HEK293 (cell line): ENCODE results near the gene NPDC1.

Source experiments
- GFI1B ChIP-seq: fragments of 450-650 bp; formaldehyde crosslinking; IDR thresholded peaks from 2 replicates; pipeline ENCODE4 v1.5.1; 2016; ENCODE audit warnings: missing biosample characterization, missing genetic modification characterization
- GLIS1 ChIP-seq: fragments of 450-650 bp; formaldehyde crosslinking; IDR thresholded peaks from 2 replicates; pipeline ENCODE4 v1.5.1; 2016; ENCODE audit warnings: missing biosample characterization, missing genetic modification characterization
- OSR2 ChIP-seq: fragments of 450-650 bp; formaldehyde crosslinking; IDR thresholded peaks from 2 replicates; pipeline ENCODE4 v1.5.1; 2016; ENCODE audit warnings: missing biosample characterization, missing genetic modification characterization
- SCRT2 ChIP-seq: fragments of 450-650 bp; formaldehyde crosslinking; IDR thresholded peaks from 2 replicates; pipeline ENCODE4 v1.5.1; 2016; ENCODE audit warnings: missing biosample characterization, missing genetic modification characterization
- ZBTB1 ChIP-seq: fragments of 450-650 bp; formaldehyde crosslinking; IDR thresholded peaks from 2 replicates; pipeline ENCODE4 v1.5.1; 2016; ENCODE audit warnings: missing biosample characterization, missing genetic modification characterization
- ZFP69B ChIP-seq: fragments of 450-650 bp; formaldehyde crosslinking; IDR thresholded peaks from 2 replicates; pipeline ENCODE4 v1.5.1; 2016; ENCODE audit warnings: missing biosample characterization, missing genetic modification characterization
- ZNF112 ChIP-seq: fragments of 450-650 bp; formaldehyde crosslinking; IDR thresholded peaks from 2 replicates; pipeline ENCODE4 v1.5.0; 2017; ENCODE audit warnings: missing biosample characterization, missing genetic modification characterization
- ZNF138 ChIP-seq: fragments of 450-650 bp; formaldehyde crosslinking; IDR thresholded peaks from 2 replicates; pipeline ENCODE4 v1.5.1; 2016; ENCODE audit warnings: missing biosample characterization, missing genetic modification characterization, borderline replicate concordance
- ZNF175 ChIP-seq: fragments of 450-650 bp; formaldehyde crosslinking; IDR thresholded peaks from 2 replicates; pipeline ENCODE4 v1.5.1; 2016; ENCODE audit warnings: missing biosample characterization, missing genetic modification characterization
- ZNF202 ChIP-seq: fragments of 450-650 bp; formaldehyde crosslinking; IDR thresholded peaks from 2 replicates; pipeline ENCODE4 v1.5.1; 2016; ENCODE audit warnings: missing biosample characterization, missing genetic modification characterization, borderline replicate concordance
- ZNF221 ChIP-seq: fragments of 450-650 bp; formaldehyde crosslinking; IDR thresholded peaks from 2 replicates; pipeline ENCODE4 v1.5.1; 2017; ENCODE audit warnings: missing biosample characterization, missing genetic modification characterization, borderline replicate concordance
- ZNF239 ChIP-seq: fragments of 450-650 bp; formaldehyde crosslinking; IDR thresholded peaks from 2 replicates; pipeline ENCODE4 v1.5.1; 2016; ENCODE audit warnings: missing biosample characterization, missing genetic modification characterization
- ZNF274 ChIP-seq, 2 experiments: fragments of 200-500 bp in 1 of 2; fragments of 450-650 bp in 1 of 2; sonication (Bioruptor generic) in 1 of 2; formaldehyde crosslinking in 1 of 2; IDR thresholded peaks; 2 replicates each; pipeline versions ENCODE4 v1.5.1 to v1.6.1; 2014 to 2016; ENCODE audit warnings: borderline replicate concordance in 1 of 2, inconsistent platforms in 1 of 2, low read length in 1 of 2, missing biosample characterization in 1 of 2, missing genetic modification characterization in 1 of 2
- ZNF324 ChIP-seq: fragments of 450-650 bp; formaldehyde crosslinking; IDR thresholded peaks from 2 replicates; pipeline ENCODE4 v1.5.1; 2016; ENCODE audit warnings: missing biosample characterization, missing genetic modification characterization
- ZNF335 ChIP-seq: fragments of 450-650 bp; formaldehyde crosslinking; conservative IDR thresholded peaks from 2 replicates; pipeline ENCODE4 v1.5.1; 2016; ENCODE audit warnings: missing biosample characterization, missing genetic modification characterization
- ZNF394 ChIP-seq: fragments of 450-650 bp; formaldehyde crosslinking; IDR thresholded peaks from 2 replicates; pipeline ENCODE4 v1.5.1; 2016; ENCODE audit warnings: missing biosample characterization, missing genetic modification characterization, mild to moderate bottlenecking, moderate library complexity, borderline replicate concordance
- ZNF48 ChIP-seq: fragments of 450-650 bp; formaldehyde crosslinking; IDR thresholded peaks from 2 replicates; pipeline ENCODE4 v1.5.1; 2016; ENCODE audit warnings: missing biosample characterization, missing genetic modification characterization
- ZNF501 ChIP-seq: fragments of 450-650 bp; formaldehyde crosslinking; IDR thresholded peaks from 2 replicates; pipeline ENCODE4 v1.5.1; 2016; ENCODE audit warnings: missing biosample characterization, missing genetic modification characterization
- ZNF529 ChIP-seq: fragments of 450-650 bp; formaldehyde crosslinking; IDR thresholded peaks from 2 replicates; pipeline ENCODE4 v1.5.1; 2017; ENCODE audit warnings: missing genetic modification characterization, missing biosample characterization; ENCODE audit not compliant: insufficient replicate concordance
- ZNF549 ChIP-seq: fragments of 450-650 bp; IDR thresholded peaks from 2 replicates; pipeline ENCODE4 v1.5.1; 2018; ENCODE audit warnings: missing biosample characterization, missing genetic modification characterization, mild to moderate bottlenecking, inconsistent platforms, moderate library complexity
- ZNF561 ChIP-seq: fragments of 450-650 bp; IDR thresholded peaks from 2 replicates; pipeline ENCODE4 v1.5.1; 2018; ENCODE audit warnings: missing biosample characterization, missing genetic modification characterization, borderline replicate concordance
- ZNF596 ChIP-seq: fragments of 450-650 bp; IDR thresholded peaks from 2 replicates; pipeline ENCODE4 v1.5.0; 2018; ENCODE audit warnings: missing biosample characterization, mild to moderate bottlenecking, missing genetic modification characterization, moderate library complexity
- ZNF600 ChIP-seq: fragments of 450-650 bp; formaldehyde crosslinking; IDR thresholded peaks from 2 replicates; pipeline ENCODE4 v1.5.1; 2016; ENCODE audit warnings: missing biosample characterization, missing genetic modification characterization
- ZNF792 ChIP-seq: fragments of 450-650 bp; formaldehyde crosslinking; IDR thresholded peaks from 2 replicates; pipeline ENCODE4 v1.5.1; 2016; ENCODE audit warnings: missing biosample characterization, missing genetic modification characterization
- ZSCAN30 ChIP-seq: fragments of 450-650 bp; IDR thresholded peaks from 2 replicates; pipeline ENCODE4 v1.5.1; 2018; ENCODE audit warnings: missing biosample characterization, mild to moderate bottlenecking, missing genetic modification characterization, moderate library complexity
- TF ChIP-seq, protein P1 (sequence below): fragments of 450-650 bp; formaldehyde crosslinking; IDR thresholded peaks from 2 replicates; pipeline ENCODE4 v1.5.1; 2016; ENCODE audit warnings: missing biosample characterization, missing genetic modification characterization
- TF ChIP-seq, protein P2 (sequence below): fragments of 450-650 bp; formaldehyde crosslinking; IDR thresholded peaks from 2 replicates; pipeline ENCODE4 v1.5.1; 2016; ENCODE audit warnings: missing biosample characterization, missing genetic modification characterization
- TF ChIP-seq, protein P3 (sequence below): fragments of 450-650 bp; formaldehyde crosslinking; conservative IDR thresholded peaks from 2 replicates; pipeline ENCODE4 v1.5.1; 2016; ENCODE audit warnings: low read depth, missing biosample characterization, missing genetic modification characterization
- TF ChIP-seq, protein P4 (sequence below): fragments of 450-650 bp; formaldehyde crosslinking; IDR thresholded peaks from 2 replicates; pipeline ENCODE4 v1.5.1; 2017; ENCODE audit warnings: missing biosample characterization, missing genetic modification characterization
- TF ChIP-seq, protein P5 (sequence below): fragments of 450-650 bp; IDR thresholded peaks from 2 replicates; pipeline ENCODE4 v1.5.1; 2018; ENCODE audit warnings: missing biosample characterization, missing genetic modification characterization

NPDC1 gene

DNA sequence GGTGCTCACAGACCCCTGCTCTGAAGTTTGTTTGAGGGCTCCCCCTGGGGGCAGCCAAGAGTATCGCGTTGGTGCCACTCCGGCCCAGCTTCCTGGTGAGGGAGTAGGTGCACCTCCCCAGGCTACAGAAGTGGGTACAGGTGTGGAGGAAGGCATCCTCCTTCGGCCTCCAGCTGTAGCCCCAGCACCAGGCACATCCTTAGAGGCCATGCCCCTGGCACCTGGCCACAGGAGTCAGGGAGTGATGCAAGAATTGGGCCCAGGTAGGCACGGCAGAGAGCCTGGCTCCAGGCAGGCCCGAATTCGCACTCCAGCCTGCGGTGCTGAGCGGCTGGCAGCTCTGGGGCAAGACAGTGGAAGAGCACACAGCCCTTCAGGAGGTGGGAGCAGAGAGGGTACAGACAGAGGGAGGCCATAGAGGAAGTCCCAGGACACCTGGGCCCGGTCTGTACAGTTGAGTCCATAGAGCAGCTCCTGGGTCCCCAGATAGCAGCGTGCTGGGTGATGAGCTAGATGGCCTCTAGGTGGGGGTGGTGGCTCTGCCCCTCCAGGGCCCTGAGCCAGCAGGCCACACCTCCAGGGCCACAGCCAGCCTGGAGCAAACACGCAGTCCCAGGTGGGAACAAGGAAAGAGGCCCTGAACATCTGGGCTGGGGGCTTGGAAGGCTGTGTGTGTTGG, 22.0 kb upstream of the NPDC1 start (continued):
- TF ChIP-seq ZNF274 (IDR thresholded peaks at IDR 0.05; ENCODE audit: low read length), result no peak
- TF ChIP-seq ZNF274 (tag by site-specific recombination; IDR thresholded peaks at IDR 0.05; ENCODE audit: borderline replicate concordance), result no peak
- TF ChIP-seq, protein P1, sequence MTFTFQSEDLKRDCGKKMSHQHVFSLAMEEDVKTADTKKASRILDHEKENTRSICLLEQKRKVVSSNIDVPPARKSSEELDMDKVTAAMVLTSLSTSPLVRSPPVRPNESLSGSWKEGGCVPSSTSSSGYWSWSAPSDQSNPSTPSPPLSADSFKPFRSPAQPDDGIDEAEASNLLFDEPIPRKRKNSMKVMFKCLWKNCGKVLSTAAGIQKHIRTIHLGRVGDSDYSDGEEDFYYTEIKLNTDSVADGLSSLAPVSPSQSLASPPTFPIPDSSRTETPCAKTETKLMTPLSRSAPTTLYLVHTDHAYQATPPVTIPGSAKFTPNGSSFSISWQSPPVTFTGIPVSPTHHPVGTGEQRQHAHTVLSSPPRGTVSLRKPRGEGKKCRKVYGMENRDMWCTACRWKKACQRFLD (tag by site-specific recombination), result no peak
- peak; percentile 72 for TF ChIP-seq ZNF600
- no peak for TF ChIP-seq ZSCAN30 (tag by site-specific recombination)
- TF ChIP-seq ZFP69B (tag by site-specific recombination), result no peak; the same call in none of the 2 replicates
- no peak for TF ChIP-seq ZNF112 (tag by site-specific recombination)
- TF ChIP-seq, protein P2, sequence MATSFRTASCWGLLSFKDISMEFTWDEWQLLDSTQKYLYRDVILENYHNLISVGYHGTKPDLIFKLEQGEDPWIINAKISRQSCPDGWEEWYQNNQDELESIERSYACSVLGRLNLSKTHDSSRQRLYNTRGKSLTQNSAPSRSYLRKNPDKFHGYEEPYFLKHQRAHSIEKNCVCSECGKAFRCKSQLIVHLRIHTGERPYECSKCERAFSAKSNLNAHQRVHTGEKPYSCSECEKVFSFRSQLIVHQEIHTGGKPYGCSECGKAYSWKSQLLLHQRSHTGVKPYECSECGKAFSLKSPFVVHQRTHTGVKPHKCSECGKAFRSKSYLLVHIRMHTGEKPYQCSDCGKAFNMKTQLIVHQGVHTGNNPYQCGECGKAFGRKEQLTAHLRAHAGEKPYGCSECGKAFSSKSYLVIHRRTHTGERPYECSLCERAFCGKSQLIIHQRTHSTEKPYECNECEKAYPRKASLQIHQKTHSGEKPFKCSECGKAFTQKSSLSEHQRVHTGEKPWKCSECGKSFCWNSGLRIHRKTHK (tag by site-specific recombination), result no peak
- no peak for TF ChIP-seq ZNF221 (tag by site-specific recombination)
- no peak for TF ChIP-seq ZNF561 (tag by site-specific recombination)
- TF ChIP-seq GFI1B, result no peak
- no peak for TF ChIP-seq OSR2 (tag by site-specific recombination)
- TF ChIP-seq ZNF792 (tag by site-specific recombination), result no peak
- TF ChIP-seq ZNF239, result no peak
- TF ChIP-seq ZNF324, result 0 out of 2 replicates have a peak, but pooled peaks have one; percentile 32
- TF ChIP-seq GLIS1, result no peak
- no peak for TF ChIP-seq SCRT2 (tag by site-specific recombination)
- TF ChIP-seq ZNF335, result peak; percentile 42; the same call in 1 of the 2 replicates
- TF ChIP-seq ZNF596 (tag by site-specific recombination), result no peak
- no peak for TF ChIP-seq ZNF202 (tag by site-specific recombination)
- TF ChIP-seq, protein P3, sequence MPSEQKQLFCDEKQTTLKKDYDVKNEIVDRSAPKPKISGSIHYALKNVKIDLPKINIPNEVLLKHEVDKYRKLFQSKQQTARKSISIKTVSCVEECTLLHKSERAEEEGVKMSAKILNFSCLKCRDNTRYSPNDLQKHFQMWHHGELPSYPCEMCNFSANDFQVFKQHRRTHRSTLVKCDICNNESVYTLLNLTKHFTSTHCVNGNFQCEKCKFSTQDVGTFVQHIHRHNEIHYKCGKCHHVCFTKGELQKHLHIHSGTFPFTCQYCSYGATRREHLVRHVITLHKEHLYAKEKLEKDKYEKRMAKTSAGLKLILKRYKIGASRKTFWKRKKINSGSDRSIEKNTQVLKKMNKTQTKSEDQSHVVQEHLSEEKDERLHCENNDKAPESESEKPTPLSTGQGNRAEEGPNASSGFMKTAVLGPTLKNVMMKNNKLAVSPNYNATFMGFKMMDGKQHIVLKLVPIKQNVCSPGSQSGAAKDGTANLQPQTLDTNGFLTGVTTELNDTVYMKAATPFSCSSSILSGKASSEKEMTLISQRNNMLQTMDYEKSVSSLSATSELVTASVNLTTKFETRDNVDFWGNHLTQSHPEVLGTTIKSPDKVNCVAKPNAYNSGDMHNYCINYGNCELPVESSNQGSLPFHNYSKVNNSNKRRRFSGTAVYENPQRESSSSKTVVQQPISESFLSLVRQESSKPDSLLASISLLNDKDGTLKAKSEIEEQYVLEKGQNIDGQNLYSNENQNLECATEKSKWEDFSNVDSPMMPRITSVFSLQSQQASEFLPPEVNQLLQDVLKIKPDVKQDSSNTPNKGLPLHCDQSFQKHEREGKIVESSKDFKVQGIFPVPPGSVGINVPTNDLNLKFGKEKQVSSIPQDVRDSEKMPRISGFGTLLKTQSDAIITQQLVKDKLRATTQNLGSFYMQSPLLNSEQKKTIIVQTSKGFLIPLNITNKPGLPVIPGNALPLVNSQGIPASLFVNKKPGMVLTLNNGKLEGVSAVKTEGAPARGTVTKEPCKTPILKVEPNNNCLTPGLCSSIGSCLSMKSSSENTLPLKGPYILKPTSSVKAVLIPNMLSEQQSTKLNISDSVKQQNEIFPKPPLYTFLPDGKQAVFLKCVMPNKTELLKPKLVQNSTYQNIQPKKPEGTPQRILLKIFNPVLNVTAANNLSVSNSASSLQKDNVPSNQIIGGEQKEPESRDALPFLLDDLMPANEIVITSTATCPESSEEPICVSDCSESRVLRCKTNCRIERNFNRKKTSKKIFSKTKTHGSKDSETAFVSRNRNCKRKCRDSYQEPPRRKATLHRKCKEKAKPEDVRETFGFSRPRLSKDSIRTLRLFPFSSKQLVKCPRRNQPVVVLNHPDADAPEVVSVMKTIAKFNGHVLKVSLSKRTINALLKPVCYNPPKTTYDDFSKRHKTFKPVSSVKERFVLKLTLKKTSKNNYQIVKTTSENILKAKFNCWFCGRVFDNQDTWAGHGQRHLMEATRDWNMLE (tag by site-specific recombination), result no peak
- TF ChIP-seq ZNF549, result no peak
- TF ChIP-seq, protein P4, sequence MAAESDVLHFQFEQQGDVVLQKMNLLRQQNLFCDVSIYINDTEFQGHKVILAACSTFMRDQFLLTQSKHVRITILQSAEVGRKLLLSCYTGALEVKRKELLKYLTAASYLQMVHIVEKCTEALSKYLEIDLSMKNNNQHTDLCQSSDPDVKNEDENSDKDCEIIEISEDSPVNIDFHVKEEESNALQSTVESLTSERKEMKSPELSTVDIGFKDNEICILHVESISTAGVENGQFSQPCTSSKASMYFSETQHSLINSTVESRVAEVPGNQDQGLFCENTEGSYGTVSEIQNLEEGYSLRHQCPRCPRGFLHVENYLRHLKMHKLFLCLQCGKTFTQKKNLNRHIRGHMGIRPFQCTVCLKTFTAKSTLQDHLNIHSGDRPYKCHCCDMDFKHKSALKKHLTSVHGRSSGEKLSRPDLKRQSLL (tag by site-specific recombination), result peak; percentile 63; the same call in 1 of the 2 replicates
- no peak for TF ChIP-seq ZNF529 (tag by site-specific recombination)
- no peak for TF ChIP-seq ZNF501
- TF ChIP-seq ZNF394 (tag by site-specific recombination), result no peak
- no peak for TF ChIP-seq ZNF175
- TF ChIP-seq ZBTB1 (tag by site-specific recombination), result no peak
- no peak for TF ChIP-seq ZNF138 (tag by site-specific recombination)
- TF ChIP-seq, protein P5, sequence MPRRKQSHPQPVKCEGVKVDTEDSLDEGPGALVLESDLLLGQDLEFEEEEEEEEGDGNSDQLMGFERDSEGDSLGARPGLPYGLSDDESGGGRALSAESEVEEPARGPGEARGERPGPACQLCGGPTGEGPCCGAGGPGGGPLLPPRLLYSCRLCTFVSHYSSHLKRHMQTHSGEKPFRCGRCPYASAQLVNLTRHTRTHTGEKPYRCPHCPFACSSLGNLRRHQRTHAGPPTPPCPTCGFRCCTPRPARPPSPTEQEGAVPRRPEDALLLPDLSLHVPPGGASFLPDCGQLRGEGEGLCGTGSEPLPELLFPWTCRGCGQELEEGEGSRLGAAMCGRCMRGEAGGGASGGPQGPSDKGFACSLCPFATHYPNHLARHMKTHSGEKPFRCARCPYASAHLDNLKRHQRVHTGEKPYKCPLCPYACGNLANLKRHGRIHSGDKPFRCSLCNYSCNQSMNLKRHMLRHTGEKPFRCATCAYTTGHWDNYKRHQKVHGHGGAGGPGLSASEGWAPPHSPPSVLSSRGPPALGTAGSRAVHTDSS, result no peak
- no peak for TF ChIP-seq ZNF48
